Measurements from ENCODE around the gene DLGAP1.

Gene DLGAP1

GRCh38 chr18:3457261-3457724 is 997.8 kb downstream of the DLGAP1 start:
- DNase-seq, result no peak

GRCh38 chr18:3456686-3457069 is 998.4 kb downstream of the DLGAP1 start:
- DNase-seq, result no peak

GRCh38 chr18:3455907-3456685 is 999.0 kb downstream of the DLGAP1 start:
- no peak for DNase-seq

DNA sequence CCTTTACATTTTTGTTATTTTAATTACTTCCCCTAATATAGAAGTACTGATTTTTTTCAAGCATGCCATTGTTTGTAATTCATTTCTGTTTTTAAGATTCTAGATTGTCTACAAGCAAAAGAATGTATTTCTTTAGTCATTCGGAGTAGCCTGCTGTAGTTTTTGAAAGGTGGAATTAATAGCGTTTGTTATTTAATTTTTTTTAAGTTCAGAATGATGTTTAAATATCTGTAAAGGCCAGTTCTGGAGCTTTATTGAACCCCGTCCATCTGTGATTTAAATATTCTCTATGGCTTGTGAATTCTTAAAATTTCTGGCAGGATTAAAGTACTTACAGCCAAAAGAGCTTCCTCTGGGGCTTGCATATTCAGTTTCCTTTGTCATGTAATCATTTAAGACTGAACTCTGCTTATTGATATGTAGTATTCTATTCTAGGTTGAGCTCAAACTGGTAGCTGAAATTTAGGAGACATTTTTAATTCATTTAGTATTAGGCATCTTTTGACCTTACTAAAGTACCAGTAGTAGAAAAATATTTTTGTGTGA is 999.9 kb downstream of the DLGAP1 start:
- DNase-seq, result no peak

GRCh38 chr18:3454365-3455089 is 1000.6 kb downstream of the DLGAP1 start:
- peak; percentile 43 to 66 (median 64) for DNase-seq

DNA sequence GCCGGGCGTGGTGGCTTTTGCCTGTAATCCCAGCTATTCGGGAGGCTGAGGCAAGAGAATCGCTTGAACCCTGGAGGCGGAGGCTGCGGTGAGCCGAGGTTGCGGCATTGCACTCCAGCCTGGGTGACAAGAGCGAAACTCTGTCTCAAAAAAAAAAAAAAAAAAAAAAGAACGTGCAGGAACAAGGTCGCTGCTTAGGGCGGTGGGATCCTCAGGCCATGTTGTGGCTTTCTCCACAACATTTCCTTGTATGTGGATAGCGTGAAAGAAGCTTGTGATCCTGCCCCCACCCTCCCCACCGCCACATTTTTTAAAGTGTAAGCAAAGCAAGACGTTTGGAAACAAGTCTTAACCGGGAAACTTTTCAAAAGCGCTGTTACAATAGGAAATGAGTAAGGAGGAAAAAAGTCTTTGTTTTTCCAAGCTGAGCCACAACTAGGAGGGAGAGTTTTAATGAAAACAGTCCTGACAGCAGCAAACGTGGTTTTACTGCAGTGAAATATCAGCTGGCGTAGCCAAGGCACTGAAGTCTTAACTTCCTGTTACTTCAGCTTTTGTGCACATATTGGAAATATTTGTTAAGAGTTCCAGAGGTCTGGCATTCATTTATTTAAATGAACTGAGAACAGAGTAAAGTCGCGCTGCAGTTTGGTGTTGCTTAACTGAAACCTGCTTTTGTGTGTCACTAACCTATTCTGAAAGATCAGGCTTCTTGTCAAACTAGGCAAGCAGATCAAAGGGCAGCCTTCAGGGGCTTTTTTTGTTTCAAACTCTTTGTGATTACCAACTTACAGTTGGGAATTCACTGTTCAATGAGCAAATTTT is 1001.4 kb downstream of the DLGAP1 start:
- peak; percentile 68 to 77 (median 72) for DNase-seq

GRCh38 chr18:3452750-3453539 is 1002.2 kb downstream of the DLGAP1 start:
- DNase-seq, result no peak

- DNase-seq, result peak; percentile 35 to 71 (median 49)
Observed at GRCh38 chr18:3451989-3452749, 1002.9 kb downstream of the DLGAP1 start.

GRCh38 chr18:3451183-3451988 is 1003.7 kb downstream of the DLGAP1 start:
- peak; percentile 95 to 98 (median 96) for DNase-seq

GRCh38 chr18:3450799-3451182 is 1004.3 kb downstream of the DLGAP1 start:
- no peak for DNase-seq

DNA sequence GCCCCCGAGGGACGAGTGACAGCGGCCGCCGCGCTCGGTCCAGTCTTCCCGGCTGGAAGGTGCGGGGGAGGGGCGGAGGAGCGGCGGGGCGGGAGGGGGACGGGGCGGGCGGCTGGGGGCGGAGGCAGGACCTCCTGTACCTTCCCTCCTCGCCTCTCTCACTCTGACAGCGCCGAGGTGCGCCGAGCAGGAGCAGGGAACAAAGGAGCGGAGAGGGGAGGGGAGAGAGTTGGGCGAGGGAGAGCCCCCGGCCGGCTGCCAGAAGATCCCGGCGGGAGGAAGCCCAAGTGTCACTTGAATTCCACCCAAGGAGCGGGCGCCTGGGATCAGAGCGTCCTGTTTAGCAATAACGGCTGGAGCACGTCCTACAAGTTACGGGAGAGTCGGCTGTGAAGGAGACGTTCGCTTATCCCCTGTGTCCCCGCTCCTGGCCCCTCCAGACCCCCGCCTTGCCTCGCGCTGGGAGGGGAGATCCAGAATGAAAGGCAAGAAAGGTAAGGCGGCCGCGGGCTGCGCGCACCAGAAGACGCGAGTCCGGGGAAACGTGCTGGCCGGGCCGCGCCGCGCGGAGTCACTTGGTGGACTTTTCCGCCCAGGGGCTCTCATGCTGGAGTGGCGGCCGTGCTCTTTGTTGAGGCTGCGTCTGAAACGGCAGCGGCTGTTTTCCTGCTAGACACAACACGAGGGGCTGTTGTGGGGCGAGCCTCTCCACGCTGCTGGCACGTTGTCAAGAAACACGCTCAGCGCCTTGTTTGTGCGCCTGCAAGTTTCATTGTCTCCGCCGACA is 1004.9 kb downstream of the DLGAP1 start, which contains the start of gene TGIF1:
TSS of gene TGIF1 (plus strand) at position 161 of the 787 bp plus-strand sequence. CDS start at position 479, 318 bp downstream.
- DNase-seq, result peak; percentile 73 to 84 (median 78)

DNA sequence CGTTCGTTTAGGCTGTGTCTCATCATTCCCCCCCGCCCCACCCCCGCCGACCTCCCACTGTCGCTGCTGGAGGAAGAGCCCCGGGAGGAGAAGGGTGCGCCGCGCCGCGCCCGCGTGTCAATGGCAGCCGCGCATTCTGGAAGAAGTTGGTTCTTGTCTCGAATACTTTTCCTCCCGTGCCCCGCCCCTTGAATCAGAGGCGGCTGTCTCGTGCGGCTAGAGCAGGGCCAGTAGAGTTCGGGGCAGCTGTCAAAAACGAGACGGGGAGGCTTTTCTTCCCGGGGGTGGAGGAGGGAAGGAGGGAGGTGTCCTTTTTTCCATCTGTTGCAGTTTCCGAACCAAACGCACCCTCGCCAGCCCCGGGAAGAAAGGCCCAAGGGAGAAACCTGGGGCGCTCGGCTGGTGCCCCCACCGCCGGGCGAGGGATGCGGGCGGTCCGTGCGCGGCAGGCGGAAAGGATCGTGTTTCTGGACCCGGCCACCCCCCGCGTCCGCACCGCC is 1005.5 kb downstream of the DLGAP1 start:
- no peak for DNase-seq

GRCh38 chr18:3448838-3449511 is 1006.1 kb downstream of the DLGAP1 start:
- DNase-seq, result peak; percentile 97 to 99 (median 98)

- peak; percentile 97 to 99 (median 98) for DNase-seq
Observed at GRCh38 chr18:3447895-3448837, 1006.9 kb downstream of the DLGAP1 start.

- DNase-seq, result peak; percentile 21 to 52 (median 39)
Observed at GRCh38 chr18:3447068-3447894, 1007.8 kb downstream of the DLGAP1 start.

All from suppressor macrophage (primary cell).